Mesendoderm (in vitro differentiated cells): Measurements from ENCODE around the gene RNF169.

Experiments
- DNase-seq: peaks from one replicate; pipeline ENCODE4 v3.0.0; 2013
- H2AK5ac ChIP-seq: 2 replicates; pipeline ENCODE4 v1.6.1; 2013; ENCODE audit warnings: low read length, inconsistent platforms
- H2BK120ac ChIP-seq: 2 replicates; pipeline ENCODE4 v1.6.1; 2013; ENCODE audit warnings: low read depth, mild to moderate bottlenecking, low read length, moderate library complexity, mixed read lengths
- H2BK15ac ChIP-seq: replicated peaks from 2 replicates; pipeline ENCODE4 v1.6.1; 2013; ENCODE audit warnings: low read depth, mild to moderate bottlenecking, moderate library complexity
- H2BK5ac ChIP-seq: 2 replicates; pipeline ENCODE4 v1.6.1; 2013; ENCODE audit warnings: low read length, inconsistent platforms
- H3K18ac ChIP-seq: 2 replicates; pipeline ENCODE4 v1.6.1; 2013; ENCODE audit warnings: mild to moderate bottlenecking, low read length, mixed read lengths
- H3K23ac ChIP-seq: one replicate; pipeline ENCODE4 v1.6.1; 2013; ENCODE audit warnings: low read length
- H3K27ac ChIP-seq: 2 replicates; pipeline ENCODE4 v1.5.1; 2013; ENCODE audit warnings: low read depth, mild to moderate bottlenecking, inconsistent platforms, low read length, moderate library complexity
- H3K27me3 ChIP-seq: 2 replicates; pipeline ENCODE4 v1.6.1; 2013; ENCODE audit warnings: low read length, control low read depth, mild to moderate bottlenecking, inconsistent platforms; ENCODE audit not compliant: insufficient read depth, poor library complexity
- H3K36me3 ChIP-seq: 2 replicates; pipeline ENCODE4 v1.6.1; 2013; ENCODE audit warnings: low read length, inconsistent platforms; ENCODE audit not compliant: control insufficient read depth, insufficient read depth
- H3K4ac ChIP-seq: one replicate; pipeline ENCODE4 v1.6.1; 2013; ENCODE audit warnings: low read depth, mild to moderate bottlenecking, low read length, moderate library complexity
- H3K4me1 ChIP-seq: 2 replicates; pipeline ENCODE4 v1.6.1; 2013; ENCODE audit warnings: low read depth, low read length, inconsistent platforms; ENCODE audit not compliant: control insufficient read depth
- H3K4me2 ChIP-seq: 2 replicates; pipeline ENCODE4 v1.6.1; 2013; ENCODE audit warnings: low read length
- H3K4me3 ChIP-seq: 2 replicates; pipeline ENCODE4 v1.5.1; 2013; ENCODE audit warnings: mild to moderate bottlenecking, low read length
- H3K56ac ChIP-seq: one replicate; pipeline ENCODE4 v1.6.1; 2013; ENCODE audit warnings: low read length
- H3K79me1 ChIP-seq: 2 replicates; pipeline ENCODE4 v1.6.1; 2013; ENCODE audit warnings: low read length, inconsistent platforms
- H3K79me2 ChIP-seq: 2 replicates; pipeline ENCODE4 v1.6.1; 2013; ENCODE audit warnings: mild to moderate bottlenecking, low read length; ENCODE audit not compliant: control insufficient read depth, insufficient read depth
- H3K9ac ChIP-seq: 2 replicates; pipeline ENCODE4 v1.6.1; 2013; ENCODE audit warnings: low read length, inconsistent platforms
- H4K5ac ChIP-seq: one replicate; pipeline ENCODE4 v1.6.1; 2013; ENCODE audit warnings: low read length
- H4K8ac ChIP-seq: one replicate; pipeline ENCODE4 v1.6.1; 2013; ENCODE audit warnings: low read depth, mild to moderate bottlenecking, control low read depth, low read length, moderate library complexity
- WGBS: extraction: QIAGEN DNeasy Blood & Tissue Kit; methylation state at CpG from one replicate; pipeline ENCODE4 v1.1.7; 2013; ENCODE audit warnings: low lambda C conversion rate, missing lambda C conversion rate; ENCODE audit not compliant: insufficient coverage; ENCODE audit errors: extremely low coverage; 5-methylcytosine and 5-hydroxymethylcytosine counted together

The RNF169 gene

GRCh38 chr11:74839446-74839845 lies 90.8 kb downstream of the RNF169 start:
- no peak overlapping the region for H2AK5ac ChIP-seq
- no peak overlapping the region for H3K9ac ChIP-seq
- H3K79me2 ChIP-seq, result no peaks in the 10 kb centered on the region
- no peak overlapping the region for H3K23ac ChIP-seq
- H4K8ac ChIP-seq, result no peak overlapping the region
- H3K4me3 ChIP-seq, result no peak overlapping the region
- H3K79me1 ChIP-seq, result no peaks in the 10 kb centered on the region
- no peak overlapping the region for H3K4me2 ChIP-seq
- H3K36me3 ChIP-seq, result peaks cover 7% of the 10 kb centered on the region
- H3K4ac ChIP-seq, result no peak overlapping the region
- no peaks in the 10 kb centered on the region for H3K27me3 ChIP-seq
- H2BK15ac ChIP-seq, result no peak overlapping the region
- no peak overlapping the region for H3K56ac ChIP-seq
- WGBS, result no CpG with 5 or more reads among the region's 1 CpG
- no peak for DNase-seq
- no peak overlapping the region for H2BK5ac ChIP-seq
- H4K5ac ChIP-seq, result no peak overlapping the region
- no peak overlapping the region for H3K18ac ChIP-seq
- no peak overlapping the region for H2BK120ac ChIP-seq
- H3K27ac ChIP-seq, result no peak overlapping the region
- no peaks in the 10 kb centered on the region for H3K4me1 ChIP-seq

DNA sequence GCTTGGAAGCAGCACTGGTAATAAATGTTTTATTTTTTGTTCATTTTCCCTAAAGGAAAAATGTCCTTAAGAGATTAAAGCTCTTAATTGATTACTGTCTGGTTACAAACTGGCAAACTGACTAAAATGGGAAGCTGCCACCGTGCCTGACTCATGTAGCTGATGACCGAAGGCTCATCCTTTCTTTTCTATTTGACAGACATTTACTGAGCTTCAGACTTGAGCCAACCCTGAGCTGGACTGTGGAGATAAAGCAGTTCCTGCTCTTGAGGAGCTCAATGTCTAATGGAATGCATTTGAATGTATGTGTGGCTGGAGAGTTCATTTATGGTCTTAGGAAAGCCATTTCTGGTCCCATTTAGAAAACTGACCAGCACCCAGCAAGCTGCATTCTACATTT lies 91.3 kb downstream of the RNF169 start:
- H2AK5ac ChIP-seq, result no peak overlapping the region
- H3K4ac ChIP-seq, result no peak overlapping the region
- no peak overlapping the region for H3K56ac ChIP-seq
- H3K4me1 ChIP-seq, result no peaks in the 10 kb centered on the region
- H4K5ac ChIP-seq, result no peak overlapping the region
- peaks cover 7% of the 10 kb centered on the region for H3K36me3 ChIP-seq
- H3K9ac ChIP-seq, result no peak overlapping the region
- no peak overlapping the region for H3K4me3 ChIP-seq
- H3K27me3 ChIP-seq, result no peaks in the 10 kb centered on the region
- H2BK15ac ChIP-seq, result no peak overlapping the region
- no peak overlapping the region for H3K27ac ChIP-seq
- no peak overlapping the region for H2BK120ac ChIP-seq
- DNase-seq, result no peak
- no peak overlapping the region for H3K4me2 ChIP-seq
- H2BK5ac ChIP-seq, result no peak overlapping the region
- no peaks in the 10 kb centered on the region for H3K79me1 ChIP-seq
- no peak overlapping the region for H3K23ac ChIP-seq
- no peak overlapping the region for H3K18ac ChIP-seq
- H4K8ac ChIP-seq, result no peak overlapping the region
- no peaks in the 10 kb centered on the region for H3K79me2 ChIP-seq
- WGBS, result no CpG with 5 or more reads among the region's 2 CpGs

- no CpG with 5 or more reads among the region's 2 CpGs for WGBS
- Histone ChIP-seq H3K27me3 (no peaks in the 10 kb centered on the region), H3K4me3 (no peak overlapping the region), H4K8ac (no peak overlapping the region), H4K5ac (no peak overlapping the region), H3K4me1 (no peaks in the 10 kb centered on the region), H3K4me2 (no peak overlapping the region), H3K9ac (no peak overlapping the region), H3K18ac (no peak overlapping the region), H2BK5ac (no peak overlapping the region), H3K79me2 (no peaks in the 10 kb centered on the region), H3K23ac (no peak overlapping the region), H3K56ac (no peak overlapping the region), H3K4ac (no peak overlapping the region), H2BK120ac (no peak overlapping the region), H2BK15ac (no peak overlapping the region), H3K27ac (no peak overlapping the region), H3K79me1 (no peaks in the 10 kb centered on the region), H3K36me3 (peaks cover 6% of the 10 kb centered on the region), H2AK5ac (no peak overlapping the region)
- DNase-seq, result no peak
Observed at GRCh38 chr11:74840486-74840885, 91.8 kb downstream of the RNF169 start.

DNA sequence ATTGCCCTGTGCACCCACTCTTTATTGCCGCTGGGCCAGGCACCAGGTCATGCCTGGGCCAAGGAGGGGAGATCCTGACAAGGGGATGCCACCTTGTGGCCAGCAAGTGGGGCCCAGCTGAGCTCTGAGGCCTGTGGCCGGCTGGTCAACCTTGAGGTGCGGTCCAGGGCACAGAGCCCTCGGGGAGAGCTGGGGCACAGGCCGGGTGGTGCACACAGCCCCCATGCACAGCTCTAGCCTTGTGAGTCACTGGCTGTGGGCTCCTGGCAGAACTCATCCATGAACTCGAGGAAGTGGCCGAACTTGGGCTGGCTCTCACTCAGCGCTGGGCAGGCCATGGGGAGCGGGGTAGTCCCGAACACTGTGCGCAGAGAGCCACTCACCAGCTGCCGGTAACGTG lies 94.3 kb downstream of the RNF169 start:
- Histone ChIP-seq H3K79me1 (no peaks in the 10 kb centered on the region), H2BK5ac (no peak overlapping the region), H3K27me3 (no peaks in the 10 kb centered on the region), H3K27ac (no peak overlapping the region), H3K56ac (no peak overlapping the region), H4K8ac (no peak overlapping the region), H3K23ac (no peak overlapping the region), H3K4me2 (no peak overlapping the region), H2AK5ac (no peak overlapping the region), H4K5ac (no peak overlapping the region), H3K18ac (no peak overlapping the region), H3K36me3 (peaks cover 3% of the 10 kb centered on the region), H3K79me2 (no peaks in the 10 kb centered on the region), H3K4ac (no peak overlapping the region), H2BK15ac (no peak overlapping the region), H3K9ac (no peak overlapping the region), H3K4me3 (no peak overlapping the region), H2BK120ac (no peak overlapping the region), H3K4me1 (no peaks in the 10 kb centered on the region)
- no peak for DNase-seq
- no CpG with 5 or more reads among the region's 13 CpGs for WGBS

DNA sequence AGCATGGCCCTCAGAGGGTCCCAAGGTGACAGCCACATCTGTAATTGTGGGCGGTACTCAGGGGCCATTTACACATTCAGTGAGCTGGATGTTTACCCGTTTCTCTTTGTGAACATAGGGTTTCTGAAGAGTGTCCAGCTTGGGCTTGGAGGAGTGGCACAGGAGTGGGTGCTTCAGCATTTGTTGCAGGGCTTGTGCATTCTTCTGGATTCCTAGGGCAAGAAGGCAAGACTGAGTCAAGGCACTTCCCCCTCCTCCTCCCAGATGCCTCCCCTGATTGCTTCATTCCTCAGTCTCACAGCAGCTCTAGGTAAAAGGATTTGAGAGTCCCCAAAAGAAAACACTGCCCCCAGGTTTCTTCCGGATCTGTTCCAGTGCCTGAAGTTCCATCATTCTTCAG lies 95.4 kb downstream of the RNF169 start:
- Histone ChIP-seq H2BK15ac (no peak overlapping the region), H3K79me2 (no peaks in the 10 kb centered on the region), H2BK120ac (no peak overlapping the region), H3K27ac (no peak overlapping the region), H3K4me1 (no peaks in the 10 kb centered on the region), H3K27me3 (no peaks in the 10 kb centered on the region), H3K4me3 (no peak overlapping the region), H3K56ac (no peak overlapping the region), H2BK5ac (no peak overlapping the region), H3K18ac (no peak overlapping the region), H4K8ac (no peak overlapping the region), H3K79me1 (no peaks in the 10 kb centered on the region), H3K23ac (no peak overlapping the region), H2AK5ac (no peak overlapping the region), H3K36me3 (peaks cover 3% of the 10 kb centered on the region), H3K4ac (no peak overlapping the region), H3K4me2 (no peak overlapping the region), H3K9ac (no peak overlapping the region), H4K5ac (no peak overlapping the region)
- DNase-seq, result no peak
- no CpG with 5 or more reads among the region's 3 CpGs for WGBS

DNA sequence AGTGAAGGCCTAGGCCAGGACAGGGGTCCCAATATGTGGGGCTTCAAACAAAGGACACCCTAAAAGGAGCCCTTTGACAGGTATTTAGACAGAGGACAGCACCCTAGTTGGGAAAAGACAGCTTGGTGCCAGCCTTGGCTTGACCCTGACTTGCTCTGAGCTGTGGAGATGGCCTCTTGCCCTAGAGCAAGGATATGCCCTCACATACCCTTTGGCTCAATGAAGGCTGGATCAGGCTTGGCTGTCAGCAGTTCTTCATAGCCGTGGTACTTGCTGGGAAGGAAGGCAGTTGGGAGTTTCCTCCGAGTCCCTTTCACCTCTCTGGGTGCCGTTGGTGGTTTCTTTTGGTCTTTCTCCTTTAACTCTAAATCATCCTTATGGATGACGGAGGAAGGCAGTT lies 96.2 kb downstream of the RNF169 start:
- Histone ChIP-seq H3K4ac (no peak overlapping the region), H2BK15ac (no peak overlapping the region), H3K27me3 (no peaks in the 10 kb centered on the region), H3K23ac (no peak overlapping the region), H3K4me1 (peaks cover 4% of the 10 kb centered on the region), H3K36me3 (peaks cover 3% of the 10 kb centered on the region), H3K9ac (no peak overlapping the region), H4K5ac (no peak overlapping the region), H3K56ac (no peak overlapping the region), H3K79me1 (no peaks in the 10 kb centered on the region), H2BK5ac (no peak overlapping the region), H3K4me3 (no peak overlapping the region), H2AK5ac (no peak overlapping the region), H3K4me2 (no peak overlapping the region), H4K8ac (no peak overlapping the region), H3K18ac (no peak overlapping the region), H3K79me2 (no peaks in the 10 kb centered on the region), H3K27ac (no peak overlapping the region), H2BK120ac (no peak overlapping the region)
- no CpG with 5 or more reads among the region's 4 CpGs for WGBS
- no peak for DNase-seq
